Stimulated activated CD4-positive, alpha-beta T cell treated with anti-CD3 and anti-CD28 coated beads, Interleukin-1b, Interleukin-23, amount 100 ng/mL, for 24 hours (primary cell): ENCODE results near the gene ENTPD1.
"Not testable (repeated sequence)": the region's sequence is repeated elsewhere in the genome, so short reads cannot be mapped to it uniquely, and the experiment has no call there.

Experiments used
- DNase-seq, 4 experiments: peaks; one replicate each; pipeline ENCODE4 v3.0.0-alpha.2; 2020; ENCODE audit warnings: low read depth in 4 of 4, low spot score in 1 of 4

ENTPD1 gene

GRCh38 chr10:95793401-95794045 lies 37.6 kb downstream of the ENTPD1 start:
- DNase-seq: no peak

DNA sequence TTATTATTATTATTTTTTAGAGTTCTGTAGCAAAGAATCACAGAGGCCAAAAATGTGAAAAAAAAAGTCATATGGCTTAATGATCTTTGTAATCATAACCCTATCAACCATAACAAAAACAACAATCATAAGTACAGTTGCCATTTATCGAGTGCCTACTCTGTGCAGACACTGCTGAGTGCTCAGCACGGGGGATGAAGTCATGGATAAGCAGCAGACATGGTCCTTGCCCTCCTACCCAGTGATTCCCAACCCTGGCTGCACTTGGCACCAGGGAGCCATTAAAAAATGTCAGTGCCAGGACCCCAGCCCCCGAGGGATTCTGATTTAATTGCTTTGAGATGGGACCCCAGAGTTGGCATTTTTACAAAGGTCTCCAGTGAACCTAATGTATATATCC lies 38.2 kb downstream of the ENTPD1 start:
- DNase-seq: no peak

GRCh38 chr10:95795602-95796001 lies 39.6 kb downstream of the ENTPD1 start:
- no peak for DNase-seq

DNA sequence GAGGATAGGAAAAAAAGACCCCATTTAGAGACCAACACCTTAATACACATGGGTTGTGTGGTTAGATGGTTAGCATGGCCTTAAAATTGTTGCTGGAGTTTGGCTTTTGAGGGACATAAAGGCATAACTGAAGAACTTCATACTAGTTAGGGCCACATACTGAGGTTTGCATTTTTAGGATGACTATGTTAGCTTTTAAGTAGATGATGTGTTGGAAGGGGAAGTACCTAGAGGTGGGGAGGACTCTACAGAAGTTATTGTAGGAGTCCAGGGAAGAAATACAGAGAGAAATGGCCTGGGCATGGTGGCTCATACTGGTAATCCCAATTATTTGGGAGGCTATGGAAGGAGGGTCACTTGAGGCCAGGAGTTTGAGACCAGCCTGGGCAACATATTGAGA lies 40.5 kb downstream of the ENTPD1 start:
- no peak for DNase-seq

DNA sequence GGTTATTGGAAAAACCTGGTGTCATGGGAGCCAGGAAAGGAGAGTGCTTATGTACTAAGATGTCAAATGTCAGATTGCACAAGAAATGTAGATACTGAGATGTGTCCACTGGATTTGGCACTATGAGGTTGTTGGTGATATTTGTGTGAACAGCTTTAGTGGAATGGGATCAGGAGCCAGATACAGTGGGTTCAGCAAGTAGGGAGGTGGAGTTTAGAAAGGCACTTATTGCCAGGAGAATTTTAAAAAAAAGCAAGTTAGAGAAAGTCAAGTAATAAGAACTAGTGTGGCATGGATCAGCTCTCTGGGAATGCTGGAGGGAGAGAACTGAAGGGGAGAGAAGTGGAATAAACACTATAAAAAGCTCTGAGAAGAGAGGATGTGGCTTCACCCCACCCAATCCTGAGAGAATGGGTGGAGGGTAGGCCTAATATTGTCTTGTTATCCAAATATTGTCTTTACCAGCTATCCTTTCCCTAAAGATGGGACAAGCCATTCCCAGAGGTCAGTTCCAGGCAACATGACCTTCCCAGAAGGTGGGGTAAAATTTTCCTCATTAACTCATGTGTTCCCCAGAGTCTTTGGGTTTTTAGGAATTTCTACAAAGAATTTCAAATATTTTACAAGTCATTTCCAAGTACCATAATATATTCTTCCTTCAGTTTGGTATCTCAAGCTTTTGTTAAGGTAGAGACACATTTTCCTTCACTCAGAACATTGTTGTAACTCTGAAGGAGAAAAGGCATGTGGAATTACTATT lies 42.3 kb downstream of the ENTPD1 start:
- DNase-seq: no peak

- not testable (repeated sequence) for DNase-seq
Observed at GRCh38 chr10:95800286-95800685, 44.3 kb downstream of the ENTPD1 start.

GRCh38 chr10:95806687-95807380 lies 50.9 kb downstream of the ENTPD1 start:
- DNase-seq: not testable (repeated sequence)

DNA sequence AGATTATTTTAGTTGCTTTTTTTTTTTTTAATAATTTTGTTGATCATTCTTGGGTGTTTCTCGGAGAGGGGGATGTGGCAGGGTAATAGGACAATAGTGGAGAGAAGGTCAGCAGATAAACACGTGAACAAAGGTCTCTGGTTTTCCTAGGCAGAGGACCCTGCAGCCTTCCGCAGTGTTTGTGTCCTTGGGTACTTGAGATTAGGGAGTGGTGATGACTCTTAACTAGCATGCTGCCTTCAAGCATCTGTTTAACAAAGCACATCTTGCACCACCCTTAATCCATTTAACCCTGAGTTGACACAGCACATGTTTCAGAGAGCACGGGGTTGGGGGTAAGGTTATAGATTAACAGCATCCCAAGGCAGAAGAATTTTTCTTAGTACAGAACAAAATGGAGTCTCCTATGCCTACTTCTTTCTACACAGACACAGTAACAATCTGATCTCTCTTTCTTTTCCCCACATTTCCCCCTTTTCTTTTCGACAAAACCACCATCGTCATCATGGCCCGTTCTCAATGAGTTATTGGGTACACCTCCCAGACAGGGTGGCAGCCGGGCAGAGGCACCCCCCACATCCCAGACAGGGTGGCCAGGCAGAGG lies 52.8 kb downstream of the ENTPD1 start:
- DNase-seq: not testable (repeated sequence)

DNA sequence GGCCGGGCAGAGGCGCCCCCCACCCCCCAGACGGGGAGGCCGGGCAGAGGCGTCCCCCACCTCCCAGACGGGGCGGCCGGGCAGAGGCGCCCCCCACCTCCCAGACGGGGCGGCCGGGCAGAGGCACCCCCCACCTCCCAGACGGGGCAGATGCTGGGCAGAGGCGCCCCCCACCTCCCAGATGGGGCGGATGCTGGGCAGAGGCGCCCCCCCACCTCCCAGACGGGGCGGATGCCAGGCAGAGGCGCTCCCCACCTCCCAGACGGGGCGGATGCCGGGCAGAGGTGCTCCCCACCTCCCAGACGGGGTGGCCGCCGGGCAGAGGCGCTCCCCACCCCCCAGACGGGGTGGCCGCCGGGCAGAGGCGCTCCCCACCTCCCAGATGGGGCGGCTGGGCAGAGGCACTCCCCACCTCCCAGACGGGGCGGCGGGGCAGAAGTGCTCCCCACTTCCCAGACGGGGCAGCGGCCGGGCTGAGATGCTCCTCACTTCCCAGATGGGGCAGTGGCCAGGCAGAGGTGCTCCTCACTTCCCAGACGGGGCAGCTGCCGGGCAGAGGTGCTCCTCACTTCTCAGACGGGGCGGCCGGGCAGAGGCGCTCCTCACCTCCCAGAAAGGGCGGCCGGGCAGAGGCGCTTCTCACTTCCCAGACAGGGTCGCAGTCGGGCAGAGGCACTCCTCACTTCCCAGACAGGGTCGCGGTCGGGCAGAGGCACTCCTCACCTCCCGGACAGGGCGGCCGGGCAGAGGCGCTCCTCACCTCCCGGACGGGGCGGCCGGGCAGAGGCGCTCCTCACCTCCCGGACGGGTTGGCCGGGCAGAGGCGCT lies 53.6 kb downstream of the ENTPD1 start:
- no peak for DNase-seq

DNA sequence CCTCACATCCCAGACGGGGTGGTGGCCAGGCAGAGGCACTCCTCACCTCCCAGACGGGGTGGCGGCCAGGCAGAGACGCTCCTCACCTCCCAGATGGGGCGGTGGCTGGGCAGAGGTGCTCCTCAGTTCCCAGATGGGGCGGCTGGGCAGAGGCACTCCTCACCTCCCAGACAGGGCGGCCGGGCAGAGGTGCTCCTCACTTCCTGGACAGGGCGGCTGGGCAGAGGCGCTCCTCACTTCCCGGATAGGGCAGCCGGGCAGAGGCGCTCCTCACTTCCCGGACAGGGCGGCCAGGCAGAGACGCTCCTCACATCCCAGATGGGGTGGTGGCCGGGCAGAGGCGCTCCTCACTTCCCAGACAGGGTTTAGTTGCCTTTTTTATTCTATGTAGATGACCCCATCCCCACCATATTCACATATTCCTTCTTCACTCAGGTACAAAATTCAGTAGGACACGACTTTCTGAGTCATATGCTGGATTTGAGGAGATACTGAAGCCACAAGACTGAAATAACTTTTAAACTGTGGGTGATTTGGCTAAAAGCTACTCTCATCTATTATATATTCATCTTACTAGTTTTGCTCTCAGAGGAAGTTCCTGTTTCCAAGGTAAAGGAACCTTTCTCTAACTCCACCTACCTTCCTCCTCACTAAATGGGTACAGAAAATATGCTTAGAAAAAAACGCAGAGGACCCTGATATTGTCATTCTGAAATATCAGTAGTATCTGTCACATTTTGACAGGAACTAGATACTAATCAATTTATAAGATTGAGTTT lies 54.4 kb downstream of the ENTPD1 start:
- DNase-seq: no peak

DNA sequence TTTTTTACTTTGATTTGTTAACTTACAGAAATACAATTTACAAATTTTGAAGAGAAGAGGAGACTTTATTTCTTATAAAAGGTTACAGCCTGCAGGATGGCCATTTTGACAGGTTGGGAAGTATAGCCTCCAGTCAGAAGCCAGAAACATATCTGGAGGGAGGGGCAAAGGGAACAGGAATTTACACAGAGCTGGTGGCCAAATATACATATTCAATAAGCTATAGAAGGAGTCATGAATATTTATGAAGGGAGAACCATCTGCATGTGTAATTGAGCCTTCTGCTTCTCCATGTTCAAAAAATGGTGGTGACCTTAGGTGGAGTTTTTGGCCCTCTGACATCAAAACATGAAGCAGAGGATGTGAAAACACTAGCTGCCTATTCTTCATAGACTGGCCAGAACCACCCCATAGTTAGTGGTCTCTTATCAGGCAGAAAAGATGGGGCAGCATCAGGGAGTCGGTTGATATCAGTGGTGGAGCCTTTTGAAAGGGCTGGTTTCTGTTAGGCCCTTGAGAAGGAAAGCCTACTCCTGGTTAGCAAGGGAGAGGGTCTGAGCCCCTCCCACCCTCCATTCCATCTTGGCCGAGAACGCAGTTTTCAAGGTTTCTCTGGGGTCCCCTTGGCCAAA lies 57.2 kb downstream of the ENTPD1 start:
- no peak for DNase-seq

DNA sequence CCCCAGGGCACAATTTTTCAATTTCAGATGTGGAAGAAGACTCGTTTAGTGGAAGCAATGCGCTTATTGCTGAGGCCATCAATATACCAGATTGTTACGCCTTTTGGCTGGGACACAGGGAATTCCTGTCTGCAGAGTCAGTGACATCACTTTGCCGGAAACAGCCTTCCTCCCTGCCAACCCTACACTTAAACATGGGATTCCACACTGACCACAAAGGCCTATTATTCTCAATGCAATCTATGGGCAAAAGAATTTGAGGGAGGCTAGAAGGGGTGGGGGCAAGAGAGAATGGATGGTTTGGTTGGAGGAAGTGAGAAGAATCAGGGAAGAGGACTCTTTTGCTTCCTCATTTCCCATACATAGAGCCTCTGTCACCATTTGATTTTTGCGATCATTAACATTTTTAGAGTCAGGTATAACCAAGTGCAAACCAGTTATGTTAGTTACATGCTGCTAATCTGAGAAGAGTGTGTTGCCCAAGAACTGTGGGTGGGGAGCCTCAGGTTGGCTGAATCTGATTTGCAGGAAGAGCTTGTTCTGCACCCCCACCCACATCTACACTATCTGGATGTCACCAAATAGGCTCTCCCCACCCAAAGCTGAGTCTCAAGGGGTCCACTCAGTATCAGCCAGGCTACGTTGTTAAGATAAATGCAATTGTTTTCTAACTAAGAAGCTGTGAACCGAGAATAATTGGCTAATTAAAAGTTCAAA lies 58.2 kb downstream of the ENTPD1 start:
- no peak for DNase-seq

DNA sequence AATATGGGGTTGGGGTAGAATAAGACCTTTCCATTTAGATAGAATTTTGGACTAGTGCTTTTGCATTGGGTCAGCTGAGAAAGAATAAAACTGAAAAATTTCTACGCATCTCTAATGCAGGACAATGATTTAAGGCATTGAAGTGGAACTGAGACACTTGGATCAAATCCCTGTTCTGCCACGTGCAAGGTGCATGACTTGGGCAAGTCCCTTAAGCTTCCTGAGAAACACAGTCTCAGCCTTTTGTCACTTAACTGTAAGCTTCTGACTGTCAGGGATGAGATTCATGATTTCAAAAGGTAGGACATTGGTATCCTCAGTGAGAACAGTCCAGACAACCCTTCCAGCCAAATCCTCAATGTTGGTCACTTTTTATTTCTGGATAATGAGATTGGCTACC lies 59.2 kb downstream of the ENTPD1 start:
- no peak for DNase-seq

- DNase-seq: no peak
Observed at GRCh38 chr10:95815701-95816240, 59.8 kb downstream of the ENTPD1 start.

- no peak for DNase-seq
Observed at GRCh38 chr10:95818010-95818409, 62.0 kb downstream of the ENTPD1 start.

- DNase-seq: no peak
Observed at GRCh38 chr10:95818668-95819067, 62.7 kb downstream of the ENTPD1 start.

GRCh38 chr10:95819620-95820329 lies 63.8 kb downstream of the ENTPD1 start:
- DNase-seq: no peak

DNA sequence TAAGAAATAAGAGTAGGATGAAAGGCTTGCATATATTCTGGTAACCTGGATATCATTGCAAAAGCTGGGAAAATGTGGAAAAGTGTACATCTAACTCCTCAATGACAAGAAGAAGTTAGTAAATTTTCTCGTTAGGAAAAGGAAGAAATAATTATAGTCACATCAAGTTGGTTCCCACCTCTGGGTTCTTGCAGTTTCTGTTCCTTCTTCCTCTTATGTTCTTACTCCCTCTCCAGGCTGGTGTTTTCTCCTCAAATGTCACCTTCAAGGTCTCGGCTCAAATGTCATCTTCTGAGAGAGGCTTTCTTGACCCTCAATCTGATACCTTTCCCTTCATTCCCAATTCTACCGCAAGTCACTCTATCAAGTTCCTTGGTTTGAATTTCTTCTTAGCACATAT lies 64.4 kb downstream of the ENTPD1 start:
- no peak for DNase-seq
